ENCODE results near the gene PHOSPHO2.

Gene PHOSPHO2

GRCh38 chr2:169713331-169713730 lies 19.1 kb downstream of the PHOSPHO2 start:
- no peak overlapping the region for H4K8ac ChIP-seq (ENCODE audit: low read depth, low read length)
- no peak overlapping the region for H2BK15ac ChIP-seq (ENCODE audit: low read length)
- no peak overlapping the region for H3K14ac ChIP-seq (ENCODE audit: low read length)
- H3K9me3 ChIP-seq (replicated peaks in 1 of 2; ENCODE audit: control insufficient read depth in 2 of 2, insufficient read depth in 1 of 2, low read depth in 1 of 2, low read length in 2 of 2), result peaks cover 2 to 19% of the 10 kb centered on the region in 2 donors
- no peak overlapping the region for H3K4ac ChIP-seq (ENCODE audit: low read length)
- H4K91ac ChIP-seq (ENCODE audit: low read depth, low read length, poor library complexity), result no peak overlapping the region
- no peak overlapping the region for H3K9ac ChIP-seq (ENCODE audit: low read depth, low read length, poor library complexity)
- no peak overlapping the region for H2BK120ac ChIP-seq (ENCODE audit: low read depth, low read length)
- H3K4me2 ChIP-seq (ENCODE audit: insufficient read depth, low read length, poor library complexity, severe bottlenecking), result no peak overlapping the region
- no peak overlapping the region for H3K27ac ChIP-seq (replicated peaks; ENCODE audit: low read length)
- no peak overlapping the region for H3K23ac ChIP-seq (ENCODE audit: low read depth, low read length, poor library complexity)
- DNase-seq (ENCODE audit: low spot score), result no peak
- no peak overlapping the region for H2AK5ac ChIP-seq (ENCODE audit: low read depth, low read length)
- H3K27me3 ChIP-seq (ENCODE audit: control insufficient read depth in 3 of 3, insufficient read depth in 3 of 3, low read depth in 1 of 3, low read length in 3 of 3), result no peaks in the 10 kb centered on the region
- no peaks in the 10 kb centered on the region for H3K79me1 ChIP-seq (ENCODE audit: low read depth, low read length)
- H2AFZ ChIP-seq (ENCODE audit: low read length), result no peak overlapping the region
- H3K4me1 ChIP-seq (ENCODE audit: control insufficient read depth in 2 of 2, insufficient read depth in 1 of 2, low read depth in 1 of 2, low read length in 2 of 2), result no peaks in the 10 kb centered on the region
- peaks cover 2 to 15% of the 10 kb centered on the region in 2 donors for H3K36me3 ChIP-seq (replicated peaks in 1 of 2; ENCODE audit: control insufficient read depth in 2 of 2, insufficient read depth in 2 of 2, low read length in 2 of 2)
- no CpG with 5 or more reads among the region's 3 CpGs for WGBS, 2 donors (ENCODE audit: extremely low coverage in 2 of 2, insufficient read length in 2 of 2, insufficient replicate concordance in 1 of 2)
- H2BK5ac ChIP-seq (ENCODE audit: low read length), result no peak overlapping the region
- H2BK12ac ChIP-seq (ENCODE audit: low read length), result no peak overlapping the region
- no peak overlapping the region for H3K4me3 ChIP-seq (ENCODE audit: low read length in 2 of 2)
- no peak overlapping the region for H3K18ac ChIP-seq (ENCODE audit: low read length)

GRCh38 chr2:169714699-169715098 lies 20.4 kb downstream of the PHOSPHO2 start:
- no peak overlapping the region for H3K14ac ChIP-seq (ENCODE audit: low read length)
- WGBS, 2 donors (ENCODE audit: extremely low coverage in 2 of 2, insufficient read length in 2 of 2, insufficient replicate concordance in 1 of 2), result no CpG with 5 or more reads among the region's 6 CpGs

DNA sequence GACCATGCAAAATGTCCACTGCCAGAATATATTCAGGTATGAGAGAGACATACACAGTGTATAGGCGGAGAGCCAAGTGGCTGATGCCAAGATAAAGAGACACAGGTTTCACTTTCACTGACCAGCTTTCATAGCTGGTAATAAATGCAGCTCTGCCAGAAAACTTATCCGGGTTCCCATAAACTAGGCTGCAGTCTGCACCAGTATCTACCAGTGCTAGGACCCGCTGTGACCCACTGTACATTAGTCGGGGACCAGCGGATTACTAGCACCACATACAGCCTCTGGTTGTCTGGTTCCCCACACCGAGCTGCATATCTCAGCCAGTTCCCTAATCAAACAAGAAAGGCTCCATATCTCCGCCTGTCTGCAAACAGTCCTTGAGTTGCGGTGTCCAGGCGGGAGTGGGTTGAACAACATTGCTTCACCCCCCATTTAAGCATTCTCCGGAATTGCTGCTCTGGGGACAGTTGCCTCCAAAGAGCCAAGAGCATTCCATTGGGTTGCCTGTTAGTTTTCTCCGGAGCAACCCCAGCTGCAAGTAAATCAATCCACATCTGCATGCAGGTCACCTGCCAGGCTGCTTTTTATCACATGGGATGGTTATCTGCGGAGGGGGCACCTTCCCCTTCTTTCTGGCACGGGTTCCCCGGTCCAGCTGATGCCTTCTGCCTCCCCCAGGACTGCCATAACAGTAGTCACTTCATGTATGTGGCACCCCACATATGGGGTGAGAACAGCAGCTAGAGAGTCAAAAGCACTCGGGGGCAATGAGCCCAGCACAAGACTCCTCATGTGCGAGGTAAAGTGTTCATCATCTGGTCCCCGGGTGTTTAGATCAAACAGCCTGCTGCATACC lies 21.3 kb downstream of the PHOSPHO2 start:
- H2BK15ac ChIP-seq (ENCODE audit: low read length), result no peak overlapping the region
- no peak overlapping the region for H3K23ac ChIP-seq (ENCODE audit: low read depth, low read length, poor library complexity)
- no peak overlapping the region for H4K8ac ChIP-seq (ENCODE audit: low read depth, low read length)
- no peak overlapping the region for H2AK5ac ChIP-seq (ENCODE audit: low read depth, low read length)
- peaks cover 2 to 3% of the 10 kb centered on the region in 2 donors for H3K36me3 ChIP-seq (replicated peaks in 1 of 2; ENCODE audit: control insufficient read depth in 2 of 2, insufficient read depth in 2 of 2, low read length in 2 of 2)
- no peak for DNase-seq (ENCODE audit: low spot score)
- no peaks in the 10 kb centered on the region for H3K27me3 ChIP-seq (ENCODE audit: control insufficient read depth in 3 of 3, insufficient read depth in 3 of 3, low read depth in 1 of 3, low read length in 3 of 3)
- H3K79me1 ChIP-seq (ENCODE audit: low read depth, low read length), result no peaks in the 10 kb centered on the region
- WGBS, 2 donors (ENCODE audit: extremely low coverage in 2 of 2, insufficient read length in 2 of 2, insufficient replicate concordance in 1 of 2), result no CpG with 5 or more reads among the region's 17 CpGs
- H3K27ac ChIP-seq (replicated peaks; ENCODE audit: low read length), result no peak overlapping the region
- peaks cover 2 to 14% of the 10 kb centered on the region in 2 donors for H3K9me3 ChIP-seq (replicated peaks in 1 of 2; ENCODE audit: control insufficient read depth in 2 of 2, insufficient read depth in 1 of 2, low read depth in 1 of 2, low read length in 2 of 2)
- no peak overlapping the region for H2BK120ac ChIP-seq (ENCODE audit: low read depth, low read length)
- peak overlapping the region; percentile 8 for H2BK5ac ChIP-seq (ENCODE audit: low read length)
- H4K91ac ChIP-seq (ENCODE audit: low read depth, low read length, poor library complexity), result no peak overlapping the region
- no peak overlapping the region for H3K4me2 ChIP-seq (ENCODE audit: insufficient read depth, low read length, poor library complexity, severe bottlenecking)
- H3K14ac ChIP-seq (ENCODE audit: low read length), result no peak overlapping the region
- H2AFZ ChIP-seq (ENCODE audit: low read length), result no peak overlapping the region
- H3K4ac ChIP-seq (ENCODE audit: low read length), result no peak overlapping the region
- H3K9ac ChIP-seq (ENCODE audit: low read depth, low read length, poor library complexity), result no peak overlapping the region
- no peaks in the 10 kb centered on the region for H3K4me1 ChIP-seq (ENCODE audit: control insufficient read depth in 2 of 2, insufficient read depth in 1 of 2, low read depth in 1 of 2, low read length in 2 of 2)
- no peak overlapping the region for H3K4me3 ChIP-seq (ENCODE audit: low read length in 2 of 2)
- H2BK12ac ChIP-seq (ENCODE audit: low read length), result no peak overlapping the region
- H3K18ac ChIP-seq (ENCODE audit: low read length), result no peak overlapping the region

More at GRCh38 chr2:169714699-169715098, 20.4 kb downstream of the PHOSPHO2 start:
- H2BK120ac ChIP-seq (ENCODE audit: low read depth, low read length), result no peak overlapping the region
- peaks cover 2 to 12% of the 10 kb centered on the region in 2 donors for H3K36me3 ChIP-seq (replicated peaks in 1 of 2; ENCODE audit: control insufficient read depth in 2 of 2, insufficient read depth in 2 of 2, low read length in 2 of 2)
- no peak overlapping the region for H2BK5ac ChIP-seq (ENCODE audit: low read length)
- H3K4me3 ChIP-seq (ENCODE audit: low read length in 2 of 2), result no peak overlapping the region
- no peak overlapping the region for H4K8ac ChIP-seq (ENCODE audit: low read depth, low read length)
- H3K4ac ChIP-seq (ENCODE audit: low read length), result no peak overlapping the region
- H3K9me3 ChIP-seq (replicated peaks in 1 of 2; ENCODE audit: control insufficient read depth in 2 of 2, insufficient read depth in 1 of 2, low read depth in 1 of 2, low read length in 2 of 2), result peaks cover 2 to 19% of the 10 kb centered on the region in 2 donors
- no peaks in the 10 kb centered on the region for H3K4me1 ChIP-seq (ENCODE audit: control insufficient read depth in 2 of 2, insufficient read depth in 1 of 2, low read depth in 1 of 2, low read length in 2 of 2)
- H4K91ac ChIP-seq (ENCODE audit: low read depth, low read length, poor library complexity), result no peak overlapping the region
- H2BK12ac ChIP-seq (ENCODE audit: low read length), result no peak overlapping the region
- no peak overlapping the region for H3K18ac ChIP-seq (ENCODE audit: low read length)
- H3K4me2 ChIP-seq (ENCODE audit: insufficient read depth, low read length, poor library complexity, severe bottlenecking), result no peak overlapping the region
- H2BK15ac ChIP-seq (ENCODE audit: low read length), result no peak overlapping the region
- no peak overlapping the region for H2AFZ ChIP-seq (ENCODE audit: low read length)
- H3K27me3 ChIP-seq (ENCODE audit: control insufficient read depth in 3 of 3, insufficient read depth in 3 of 3, low read depth in 1 of 3, low read length in 3 of 3), result no peaks in the 10 kb centered on the region
- H2AK5ac ChIP-seq (ENCODE audit: low read depth, low read length), result no peak overlapping the region
- H3K23ac ChIP-seq (ENCODE audit: low read depth, low read length, poor library complexity), result no peak overlapping the region
- H3K79me1 ChIP-seq (ENCODE audit: low read depth, low read length), result no peaks in the 10 kb centered on the region
- DNase-seq (ENCODE audit: low spot score), result no peak
- no peak overlapping the region for H3K9ac ChIP-seq (ENCODE audit: low read depth, low read length, poor library complexity)
- H3K27ac ChIP-seq (replicated peaks; ENCODE audit: low read length), result no peak overlapping the region

- Histone ChIP-seq H2AK5ac (ENCODE audit: low read depth, low read length) (no peak overlapping the region), H3K27ac (replicated peaks; ENCODE audit: low read length) (no peak overlapping the region), H3K4me2 (ENCODE audit: insufficient read depth, low read length, poor library complexity, severe bottlenecking) (no peak overlapping the region), H3K27me3 (ENCODE audit: control insufficient read depth in 3 of 3, insufficient read depth in 3 of 3, low read depth in 1 of 3, low read length in 3 of 3) (no peaks in the 10 kb centered on the region), H2BK15ac (ENCODE audit: low read length) (no peak overlapping the region), H3K36me3 (replicated peaks in 1 of 2; ENCODE audit: control insufficient read depth in 2 of 2, insufficient read depth in 2 of 2, low read length in 2 of 2) (no peaks in the 10 kb centered on the region), H3K18ac (ENCODE audit: low read length) (no peak overlapping the region), H4K8ac (ENCODE audit: low read depth, low read length) (no peak overlapping the region), H2AFZ (ENCODE audit: low read length) (no peak overlapping the region), H2BK120ac (ENCODE audit: low read depth, low read length) (no peak overlapping the region), H3K9me3 (replicated peaks in 1 of 2; ENCODE audit: control insufficient read depth in 2 of 2, insufficient read depth in 1 of 2, low read depth in 1 of 2, low read length in 2 of 2) (peaks cover 2 to 7% of the 10 kb centered on the region in 2 donors), H3K9ac (ENCODE audit: low read depth, low read length, poor library complexity) (no peak overlapping the region), H2BK12ac (ENCODE audit: low read length) (no peak overlapping the region), H3K4ac (ENCODE audit: low read length) (no peak overlapping the region), H3K23ac (ENCODE audit: low read depth, low read length, poor library complexity) (peak overlapping the region; percentile 11), H3K4me3 (ENCODE audit: low read length in 2 of 2) (no peak overlapping the region), H4K91ac (ENCODE audit: low read depth, low read length, poor library complexity) (no peak overlapping the region), H3K4me1 (ENCODE audit: control insufficient read depth in 2 of 2, insufficient read depth in 1 of 2, low read depth in 1 of 2, low read length in 2 of 2) (no peaks in the 10 kb centered on the region), H3K79me1 (ENCODE audit: low read depth, low read length) (no peaks in the 10 kb centered on the region), H3K14ac (ENCODE audit: low read length) (no peak overlapping the region), H2BK5ac (ENCODE audit: low read length) (no peak overlapping the region)
- WGBS, 2 donors (ENCODE audit: extremely low coverage in 2 of 2, insufficient read length in 2 of 2, insufficient replicate concordance in 1 of 2), result no CpG with 5 or more reads among the region's 12 CpGs
- DNase-seq (ENCODE audit: low spot score), result no peak
These were observed 22.1 kb downstream of the PHOSPHO2 start for GRCh38 chr2:169716238-169716886.
